Measurements from ENCODE around the gene NYNRIN. TPM values are rescaled to one million over a fixed set of nuclear protein-coding genes. Genes with fewer than 3 reads are reported as not detected.

NYNRIN gene
- total and polyA plus RNA-seq, 2 of the 8 experiments (the other 6 are each of a cell fraction or from before 2014, with no cell fraction given): 15.2 to 18.3 TPM

- H4K5ac ChIP-seq (ENCODE audit: insufficient read length, low read depth, low read length): no peak overlapping the region
- H3K23ac ChIP-seq (ENCODE audit: insufficient read length): no peak overlapping the region
- H2BK5ac ChIP-seq (ENCODE audit: low read depth, low read length): no peak overlapping the region
- H3K36me3 ChIP-seq (ENCODE audit: control insufficient read depth in 2 of 4, insufficient read depth in 4 of 4, low read length in 3 of 4): peaks cover 0 to 4% (median 2%) of the 10 kb centered on the region in 4 experiments; a peak in 2 of 8 replicates
- H3K9me3 ChIP-seq (ENCODE audit: insufficient read depth in 2 of 2, low read depth in 1 of 2, low read length in 1 of 2): no peaks in the 10 kb centered on the region
- H3K4me3 ChIP-seq (ENCODE audit: extremely low read depth in 1 of 4, insufficient read depth in 2 of 4, low read depth in 3 of 4, low read length in 4 of 4): no peak overlapping the region
- H3K27ac ChIP-seq (ENCODE audit: low read depth, low read length): no peak overlapping the region
- FAIRE-seq (no peak), DNase-seq (ENCODE audit: low read depth in 1 of 2, low spot score in 2 of 2) (no peak)
- H2AK5ac ChIP-seq (ENCODE audit: low read depth, low read length): no peak overlapping the region
- no peak overlapping the region for H3K4ac ChIP-seq (replicated peaks; ENCODE audit: insufficient read length, low read depth, low read length)
- ChIA-PET CTCF (ENCODE audit: partially characterized antibody) (interaction anchor here (0.9 to 21.3 kb wide), 31 partner anchors 9 to 375 kb away, joined by 3 to 664 read pairs (median 10); partner anchors contain the start of genes ADCY4, CIDEB, DHRS1 and LTB4R), POLR2A (ENCODE audit: partially characterized antibody) (interaction anchor here (0.9 to 5.4 kb wide), 12 partner anchors 9 to 222 kb away, joined by 3 to 46 read pairs (median 5); partner anchors contain the start of genes ADCY4, LTB4R2, NYNRIN and SDR39U1)
- peaks cover 6 to 21% (median 15%) of the 10 kb centered on the region in 4 experiments for H3K4me1 ChIP-seq (replicated peaks in 1 of 4; ENCODE audit: control insufficient read depth in 3 of 4, insufficient read depth in 4 of 4, low read length in 3 of 4)
- no peak overlapping the region for H3K56ac ChIP-seq (replicated peaks; ENCODE audit: insufficient read length, low read depth, low read length)
- no peak overlapping the region for H2AFZ ChIP-seq (ENCODE audit: low read length)
- no peak overlapping the region for H2BK15ac ChIP-seq (ENCODE audit: low read length)
- H3K4me2 ChIP-seq (ENCODE audit: insufficient read depth in 1 of 2, low read depth in 2 of 2, low read length in 2 of 2): no peak overlapping the region
- no peak overlapping the region for H3K18ac ChIP-seq (ENCODE audit: extremely low read depth, low read length)
- no peak overlapping the region for H3K9ac ChIP-seq (replicated peaks in 1 of 4; ENCODE audit: extremely low read depth in 1 of 4, low read depth in 3 of 4, low read length in 3 of 4)
- H4K8ac ChIP-seq (ENCODE audit: extremely low read depth, insufficient read depth, low read length): peak overlapping the region; percentile 45
- H2BK12ac ChIP-seq (ENCODE audit: low read depth, low read length): no peak overlapping the region
- no peak overlapping the region for H4K91ac ChIP-seq (replicated peaks; ENCODE audit: insufficient read length, low read length)
- WGBS, 2 experiments (ENCODE audit: extremely low coverage in 1 of 2, insufficient coverage in 1 of 2, insufficient read length in 1 of 2, insufficient replicate concordance in 2 of 2, low coverage in 1 of 2, low lambda C conversion rate in 2 of 2, missing lambda C conversion rate in 1 of 2): 82% methylated on average over 24 of the region's 24 CpGs; no CpG with 5 or more reads in 1 of the 2 experiments
- no peak overlapping the region for H3K14ac ChIP-seq (ENCODE audit: insufficient read length)
- peaks cover 5% of the 10 kb centered on the region; the same call in 1 of the 2 replicates for H3K23me2 ChIP-seq (ENCODE audit: low read depth, low read length)
- H2BK120ac ChIP-seq (replicated peaks; ENCODE audit: low read depth, low read length): no peak overlapping the region
- H3K79me1 ChIP-seq (ENCODE audit: low read depth, low read length): no peaks in the 10 kb centered on the region; the same call in 1 of the 2 replicates
- H2BK20ac ChIP-seq (ENCODE audit: low read length): no peak overlapping the region
- no peaks in the 10 kb centered on the region for H3K79me2 ChIP-seq (ENCODE audit: control insufficient read depth in 1 of 2, insufficient read depth in 2 of 2, low read length in 2 of 2)
- peaks cover 0 to 13% (median 1%) of the 10 kb centered on the region in 4 experiments; a peak in 3 of 7 replicates for H3K27me3 ChIP-seq (replicated peaks in 1 of 4; ENCODE audit: control insufficient read depth in 3 of 4, extremely low read depth in 1 of 4, insufficient read depth in 3 of 4, low read length in 3 of 4)
- peaks cover 1 to 6% of the 10 kb centered on the region in 2 experiments for H4K20me1 ChIP-seq (replicated peaks in 1 of 2; ENCODE audit: control insufficient read depth in 1 of 2, insufficient read depth in 2 of 2, low read length in 2 of 2)
- TF ChIP-seq SIN3A (conservative IDR thresholded peaks at IDR 0.05 in 1 of 2, IDR thresholded peaks at IDR 0.05 in 1 of 2; ENCODE audit: low read depth in 1 of 2, low read length in 2 of 2) (no peak), RBBP5 (IDR thresholded peaks at IDR 0.05; ENCODE audit: borderline replicate concordance, low read depth, low read length) (no peak), TAF1 (IDR thresholded peaks at IDR 0.05; ENCODE audit: low read depth, low read length) (no peak), CHD1 (IDR thresholded peaks at IDR 0.05; ENCODE audit: low read depth, low read length) (no peak), EGR1 (IDR thresholded peaks at IDR 0.05; ENCODE audit: borderline replicate concordance, low read depth, low read length) (no peak), JUN (IDR thresholded peaks at IDR 0.05; ENCODE audit: low read depth, low read length) (no peak), BRCA1 (IDR thresholded peaks at IDR 0.05; ENCODE audit: low read depth, low read length) (no peak), ATF2 (IDR thresholded peaks at IDR 0.05; ENCODE audit: low read length) (no peak), TAF7 (optimal IDR thresholded peaks at IDR 0.05; ENCODE audit: borderline replicate concordance, low read depth, low read length) (no peak), JUND (IDR thresholded peaks at IDR 0.05; ENCODE audit: low read length) (no peak)
These were observed 33.7 kb downstream of the NYNRIN start for GRCh38 chr14:24432259-24433131.

All from H1 (cell line).